ENCODE measurements around the gene AKR1C4.
A peak's percentile ranks its signal among the peaks of the same experiment; 100 is the strongest.
"Not testable (repeated sequence)": the region's sequence is repeated elsewhere in the genome, so short reads cannot be mapped to it uniquely, and the experiment has no call there.

Gene AKR1C4

GRCh38 chr10:5209776-5210175, 13.1 kb downstream of the AKR1C4 start:
- not testable (repeated sequence) for DNase-seq

GRCh38 chr10:5210261-5210660, 13.6 kb downstream of the AKR1C4 start:
- DNase-seq, result not testable (repeated sequence)

GRCh38 chr10:5211696-5212536, 15.3 kb downstream of the AKR1C4 start:
- DNase-seq, result no peak

- DNase-seq, result no peak
Observed at GRCh38 chr10:5216801-5217200, 20.2 kb downstream of the AKR1C4 start.

- DNase-seq, result no peak
Observed at GRCh38 chr10:5219262-5219661, 22.6 kb downstream of the AKR1C4 start.

GRCh38 chr10:5222942-5223341, 26.3 kb downstream of the AKR1C4 start:
- not testable (repeated sequence) for DNase-seq

- DNase-seq, result no peak
Observed at GRCh38 chr10:5229019-5229418, 32.4 kb downstream of the AKR1C4 start.

- no peak for DNase-seq
Observed at GRCh38 chr10:5233324-5233723, 36.7 kb downstream of the AKR1C4 start.

GRCh38 chr10:5234106-5234860, 37.6 kb downstream of the AKR1C4 start:
- DNase-seq, result no peak

- DNase-seq, result not testable (repeated sequence)
Observed at GRCh38 chr10:5237541-5237940, 40.9 kb downstream of the AKR1C4 start.

- DNase-seq, result no peak
Observed at GRCh38 chr10:5242585-5242984, 45.9 kb downstream of the AKR1C4 start.

GRCh38 chr10:5243521-5243987, 46.9 kb downstream of the AKR1C4 start:
- no peak for DNase-seq

- peak; percentile 75 for DNase-seq
Observed at GRCh38 chr10:5252177-5253037, 55.8 kb downstream of the AKR1C4 start.

GRCh38 chr10:5254488-5254887, 57.9 kb downstream of the AKR1C4 start:
- DNase-seq, result no peak

GRCh38 chr10:5257768-5258167, 61.1 kb downstream of the AKR1C4 start:
- DNase-seq, result not testable (repeated sequence)

- DNase-seq, result no peak
Observed at GRCh38 chr10:5259132-5259951, 62.7 kb downstream of the AKR1C4 start.

- DNase-seq, result no peak
Observed at GRCh38 chr10:5259952-5260578, 63.4 kb downstream of the AKR1C4 start.

GRCh38 chr10:5260828-5261227, 64.2 kb downstream of the AKR1C4 start:
- DNase-seq, result peak; percentile 26

- DNase-seq, result no peak
Observed at GRCh38 chr10:5265139-5265538, 68.5 kb downstream of the AKR1C4 start.

- DNase-seq, result no peak
Observed at GRCh38 chr10:5266351-5266750, 69.7 kb downstream of the AKR1C4 start.

- no peak for DNase-seq
Observed at GRCh38 chr10:5266804-5267203, 70.2 kb downstream of the AKR1C4 start.

- DNase-seq, result no peak
Observed at GRCh38 chr10:5268234-5268633, 71.6 kb downstream of the AKR1C4 start.

All from NCI-H146 (cell line).